HUES64 (cell line): Measurements from ENCODE around the gene SAE1.

ENCODE experiments used
- H3K27ac ChIP-seq: 2 replicates; pipeline ENCODE4 v1.7.0; 2013; ENCODE audit warnings: low read depth, low read length, inconsistent platforms
- H3K27me3 ChIP-seq: 2 replicates; pipeline ENCODE4 v1.6.1; 2013; ENCODE audit warnings: mild to moderate bottlenecking, low read length; ENCODE audit not compliant: insufficient read depth
- H3K36me3 ChIP-seq: 2 replicates; pipeline ENCODE4 v1.6.1; 2013; ENCODE audit warnings: mild to moderate bottlenecking, low read length; ENCODE audit not compliant: insufficient read depth
- H3K4me1 ChIP-seq: 2 replicates; pipeline ENCODE4 v1.6.1; 2013; ENCODE audit warnings: mild to moderate bottlenecking, low read length, moderate library complexity; ENCODE audit not compliant: insufficient read depth
- H3K4me3 ChIP-seq: 2 replicates; pipeline ENCODE4 v1.5.1; 2013; ENCODE audit warnings: mild to moderate bottlenecking, low read length, moderate library complexity
- H3K9ac ChIP-seq: 2 replicates; pipeline ENCODE4 v1.6.1; 2013; ENCODE audit warnings: mild to moderate bottlenecking, low read depth, low read length
- H3K9me3 ChIP-seq: 2 replicates; pipeline ENCODE4 v1.6.1; 2013; ENCODE audit warnings: low read depth, low read length; ENCODE audit not compliant: insufficient read depth
- WGBS: fragments of 150-250, 120-280 bp; methylation state at CpG from one replicate; pipeline ENCODE4 v1.1.7; 2013; ENCODE audit warnings: missing lambda C conversion rate; 5-methylcytosine and 5-hydroxymethylcytosine counted together

The SAE1 gene

DNA sequence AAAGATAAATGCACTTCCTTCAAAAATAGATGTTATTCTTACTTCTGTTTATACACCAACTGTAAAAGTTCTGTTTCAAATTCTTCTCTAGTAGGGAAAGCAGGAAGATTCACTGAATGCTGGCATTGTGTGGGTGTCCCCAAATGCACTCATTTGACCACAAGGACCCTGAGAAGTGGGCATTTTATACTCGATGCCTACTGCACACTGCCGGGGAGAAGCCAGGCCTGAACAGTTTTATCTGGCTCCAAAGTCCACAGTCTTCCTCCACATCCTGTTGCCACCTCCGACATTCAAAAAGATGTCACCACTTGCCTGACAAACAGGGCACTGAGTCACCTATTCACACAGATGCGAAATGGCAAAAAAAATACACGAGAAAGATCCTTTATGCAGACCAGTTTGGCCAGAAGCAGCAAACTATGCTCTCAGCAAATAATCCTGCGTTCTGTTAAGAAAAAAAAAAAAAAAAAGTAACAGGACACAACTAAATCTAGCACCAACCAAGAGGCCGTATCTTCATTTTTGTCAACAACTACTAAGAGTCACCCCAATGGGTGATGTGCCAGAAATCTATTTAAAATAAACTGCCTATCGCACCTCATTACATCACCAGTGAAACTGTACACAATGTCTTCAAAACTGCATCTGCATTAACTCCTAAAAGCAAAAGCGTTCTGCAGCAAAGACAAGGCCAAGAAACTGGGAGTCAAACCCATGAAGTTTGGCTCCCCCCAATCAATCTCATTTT lies 23.3 kb upstream of the SAE1 start:
- Histone ChIP-seq H3K36me3 (peaks cover 37% of the 10 kb centered on the region), H3K27me3 (no peaks in the 10 kb centered on the region), H3K4me3 (no peak overlapping the region), H3K4me1 (peaks cover 35% of the 10 kb centered on the region), H3K9me3 (no peaks in the 10 kb centered on the region), H3K27ac (no peak overlapping the region), H3K9ac (no peak overlapping the region)
- 89% methylated on average over 9 of the region's 9 CpGs for WGBS

DNA sequence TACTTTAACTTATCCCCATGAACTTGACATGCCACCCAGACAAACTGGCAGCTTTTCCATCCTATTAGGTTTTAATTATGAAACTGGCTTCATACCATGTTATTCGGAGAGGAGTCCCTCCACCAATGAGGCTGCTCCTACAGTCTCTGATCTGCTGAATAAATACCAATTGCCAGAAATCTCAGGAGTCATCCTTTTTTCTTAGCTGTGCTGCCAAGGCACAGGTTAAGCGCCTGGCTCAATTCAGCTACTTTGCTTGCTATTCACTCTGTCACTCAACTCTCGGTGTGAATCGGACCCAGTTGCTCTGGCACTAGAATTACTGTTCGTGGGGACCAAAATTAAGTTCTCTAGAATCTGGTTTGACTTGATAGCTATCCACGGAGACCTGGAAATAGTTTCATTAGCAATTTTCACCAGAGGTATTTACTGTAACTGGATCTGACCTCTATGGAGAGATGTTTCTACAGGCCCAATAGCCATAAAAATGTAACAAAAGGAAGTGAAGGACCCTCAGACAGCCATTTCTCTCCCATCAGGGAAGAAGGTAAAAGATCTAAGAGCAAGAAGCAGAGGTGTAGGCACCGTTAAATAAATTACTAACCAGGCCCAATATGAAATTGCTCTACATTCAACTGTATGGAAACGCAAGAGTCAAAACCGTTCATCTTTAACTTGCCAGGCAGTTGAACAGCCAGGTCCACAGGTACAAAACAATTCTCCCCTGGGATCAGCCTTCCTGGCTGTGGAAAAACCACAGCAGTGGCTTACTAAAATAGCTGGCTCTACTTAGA lies 22.5 kb upstream of the SAE1 start:
- Histone ChIP-seq H3K4me1 (peaks cover 35% of the 10 kb centered on the region), H3K9ac (peak overlapping the region; percentile 98; the same call in 1 of the 2 replicates), H3K36me3 (peaks cover 37% of the 10 kb centered on the region), H3K27me3 (no peaks in the 10 kb centered on the region), H3K9me3 (no peaks in the 10 kb centered on the region), H3K4me3 (peak overlapping the region; percentile 8; the same call in 1 of the 2 replicates), H3K27ac (peak overlapping the region; percentile 99)
- WGBS = 76% methylated on average over 9 of the region's 9 CpGs

DNA sequence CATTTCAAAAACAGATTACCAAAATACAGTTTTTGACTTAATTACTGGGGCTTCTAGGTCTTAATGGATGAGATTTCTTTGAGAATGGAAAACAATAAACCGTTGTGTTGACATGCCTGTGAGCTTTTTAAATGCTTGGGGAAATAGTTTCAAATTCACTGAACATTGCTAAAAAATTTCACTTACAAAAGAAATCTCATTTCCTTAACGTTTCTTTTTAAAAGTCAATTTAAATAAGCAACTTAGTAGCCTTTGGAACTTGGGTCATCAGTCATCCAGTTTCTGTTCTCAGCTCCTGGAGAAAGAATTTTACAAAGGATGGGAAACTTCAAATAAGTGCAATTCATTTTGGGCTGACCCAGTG lies 21.5 kb upstream of the SAE1 start:
- peaks cover 40% of the 10 kb centered on the region for H3K4me1 ChIP-seq
- H3K36me3 ChIP-seq = peaks cover 37% of the 10 kb centered on the region
- H3K27me3 ChIP-seq = no peaks in the 10 kb centered on the region
- peak overlapping the region; percentile 98 for H3K9ac ChIP-seq
- 8% methylated on average over 2 of the region's 2 CpGs for WGBS
- peak overlapping the region; percentile 75 for H3K4me3 ChIP-seq
- H3K9me3 ChIP-seq = no peaks in the 10 kb centered on the region
- H3K27ac ChIP-seq = peak overlapping the region; percentile 99

DNA sequence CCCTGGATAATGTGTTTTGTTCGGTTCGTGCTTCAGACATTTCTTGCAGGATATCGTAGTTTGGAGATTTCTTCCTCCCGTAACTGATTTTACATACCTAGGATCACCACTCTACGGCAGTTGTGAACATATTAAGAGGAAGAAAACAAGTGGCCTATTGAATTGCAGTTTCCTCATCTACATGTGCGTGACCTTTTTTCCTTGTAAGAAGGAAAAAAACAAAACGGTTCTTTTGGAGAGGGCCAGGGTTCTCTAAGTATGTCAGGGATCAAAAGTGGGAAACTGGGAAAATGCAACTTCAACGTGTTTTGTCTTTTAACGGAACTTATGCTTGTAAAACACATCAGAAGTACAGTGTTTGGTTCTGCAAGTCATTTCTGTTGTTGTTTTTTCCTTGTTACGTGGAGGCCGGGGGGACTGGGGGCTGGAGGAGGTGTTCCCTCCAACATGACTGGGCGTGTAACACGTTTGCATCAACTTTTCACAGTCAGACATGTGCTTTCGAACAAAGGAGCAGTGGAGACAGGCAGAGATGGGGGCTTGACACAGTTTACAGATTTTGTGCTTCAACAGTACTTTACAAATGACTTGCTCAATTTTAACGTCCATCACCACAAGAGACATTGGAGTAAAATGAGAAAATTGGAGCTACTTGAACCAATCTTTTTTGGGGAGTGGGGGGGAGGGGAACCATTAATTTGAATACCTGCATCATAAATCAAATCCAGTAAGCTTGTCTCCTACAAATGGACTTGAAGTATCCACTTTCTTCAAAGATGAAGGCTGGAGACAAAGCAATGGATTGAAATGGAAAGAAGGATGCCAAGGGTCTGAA lies 20.9 kb upstream of the SAE1 start:
- Histone ChIP-seq H3K9me3 (no peaks in the 10 kb centered on the region), H3K27ac (peak overlapping the region; percentile 99), H3K9ac (peak overlapping the region; percentile 98), H3K27me3 (no peaks in the 10 kb centered on the region), H3K36me3 (peaks cover 31% of the 10 kb centered on the region), H3K4me3 (peak overlapping the region; percentile 75), H3K4me1 (peaks cover 40% of the 10 kb centered on the region)
- 13% methylated on average over 14 of the region's 15 CpGs for WGBS

DNA sequence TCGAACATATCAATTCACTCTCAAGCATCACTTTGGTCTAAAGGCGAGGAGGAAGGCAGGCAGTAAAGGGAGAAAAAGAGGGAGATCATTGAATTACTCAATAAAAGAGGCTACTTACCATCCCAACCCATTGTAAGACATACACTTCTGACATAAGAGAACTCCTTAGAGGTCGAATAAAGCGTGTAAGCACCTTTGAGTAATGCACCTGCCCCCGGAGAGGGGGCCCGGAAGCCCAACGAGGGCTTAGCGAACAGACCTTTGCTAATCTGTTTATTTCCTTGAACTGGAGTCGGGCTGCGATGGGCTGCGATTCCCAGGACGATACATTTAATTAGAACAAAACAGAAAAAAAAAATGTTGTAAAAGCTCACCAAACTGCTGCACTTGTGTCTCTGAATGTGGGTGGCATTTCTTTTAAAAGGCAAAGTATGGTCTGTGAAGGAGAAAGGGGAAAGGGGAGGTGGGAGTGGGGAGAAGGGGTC lies 20.1 kb upstream of the SAE1 start:
- H3K27ac ChIP-seq = peak overlapping the region; percentile 99
- H3K27me3 ChIP-seq = no peaks in the 10 kb centered on the region
- H3K9me3 ChIP-seq = no peaks in the 10 kb centered on the region
- peaks cover 40% of the 10 kb centered on the region for H3K4me1 ChIP-seq
- H3K4me3 ChIP-seq = peak overlapping the region; percentile 75
- peak overlapping the region; percentile 98 for H3K9ac ChIP-seq
- peaks cover 25% of the 10 kb centered on the region for H3K36me3 ChIP-seq
- WGBS = under 1% methylated on average over 9 of the region's 12 CpGs

DNA sequence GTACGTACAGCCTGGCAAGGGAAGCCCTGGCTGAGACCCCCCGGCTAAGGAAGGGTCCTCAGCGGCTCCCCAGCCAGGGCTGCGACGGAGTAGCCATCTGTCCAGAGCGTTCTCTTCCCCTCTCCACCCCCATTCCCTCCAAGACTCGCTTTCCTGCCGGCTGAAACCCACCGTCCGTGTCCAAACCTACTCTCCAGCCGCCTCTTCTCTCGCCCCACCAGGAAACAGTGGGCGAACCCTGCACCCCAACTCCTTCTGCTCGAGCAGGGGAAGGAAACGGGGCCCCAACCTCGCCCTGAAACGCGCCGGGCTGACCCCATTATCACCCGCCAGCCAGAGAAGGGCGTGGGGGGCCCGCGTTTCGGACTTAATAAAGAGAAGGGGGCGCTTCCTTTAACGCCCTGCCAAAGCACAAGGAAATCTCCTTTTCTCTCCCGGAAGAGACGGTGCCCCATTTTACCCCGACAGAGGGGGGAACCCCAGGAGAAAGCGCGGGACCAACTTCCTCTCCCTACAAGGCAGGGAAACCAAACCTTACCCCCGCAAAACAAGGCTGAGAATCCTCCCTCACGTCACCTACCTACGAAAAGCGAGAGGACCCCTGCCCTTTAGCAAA lies 19.5 kb upstream of the SAE1 start:
- Histone ChIP-seq H3K4me1 (peaks cover 40% of the 10 kb centered on the region), H3K36me3 (peaks cover 21% of the 10 kb centered on the region), H3K4me3 (peak overlapping the region; percentile 75), H3K27ac (peak overlapping the region; percentile 99), H3K27me3 (no peaks in the 10 kb centered on the region), H3K9ac (peak overlapping the region; percentile 98), H3K9me3 (no peaks in the 10 kb centered on the region)
- 0% methylated on average over 35 of the region's 35 CpGs for WGBS

DNA sequence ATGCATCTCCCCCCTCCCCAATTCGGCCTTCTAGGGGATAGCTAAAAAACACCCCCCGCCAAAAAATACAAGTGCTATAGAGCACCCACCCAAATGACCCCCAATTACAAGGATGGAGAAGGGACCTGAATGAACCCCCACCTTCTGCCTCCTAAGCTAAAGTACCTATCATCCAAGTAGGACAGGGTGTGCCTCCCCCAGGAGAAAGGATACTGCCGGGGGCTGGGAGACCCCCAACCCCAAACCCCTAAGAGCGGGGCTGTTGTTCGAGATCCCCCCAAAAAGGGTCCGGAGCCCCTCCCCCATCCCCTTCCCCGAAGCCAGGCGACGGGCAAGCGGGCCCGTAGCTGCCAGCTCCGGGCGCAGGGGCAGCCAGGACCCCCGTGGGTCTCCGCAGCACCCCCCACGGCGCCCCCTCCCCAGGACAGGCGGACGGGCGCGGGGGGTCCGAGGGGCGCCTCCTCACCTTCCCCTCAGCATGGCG lies 18.9 kb upstream of the SAE1 start:
- peaks cover 40% of the 10 kb centered on the region for H3K4me1 ChIP-seq
- peak overlapping the region; percentile 99 for H3K27ac ChIP-seq
- WGBS = 0% methylated on average over 24 of the region's 24 CpGs

DNA sequence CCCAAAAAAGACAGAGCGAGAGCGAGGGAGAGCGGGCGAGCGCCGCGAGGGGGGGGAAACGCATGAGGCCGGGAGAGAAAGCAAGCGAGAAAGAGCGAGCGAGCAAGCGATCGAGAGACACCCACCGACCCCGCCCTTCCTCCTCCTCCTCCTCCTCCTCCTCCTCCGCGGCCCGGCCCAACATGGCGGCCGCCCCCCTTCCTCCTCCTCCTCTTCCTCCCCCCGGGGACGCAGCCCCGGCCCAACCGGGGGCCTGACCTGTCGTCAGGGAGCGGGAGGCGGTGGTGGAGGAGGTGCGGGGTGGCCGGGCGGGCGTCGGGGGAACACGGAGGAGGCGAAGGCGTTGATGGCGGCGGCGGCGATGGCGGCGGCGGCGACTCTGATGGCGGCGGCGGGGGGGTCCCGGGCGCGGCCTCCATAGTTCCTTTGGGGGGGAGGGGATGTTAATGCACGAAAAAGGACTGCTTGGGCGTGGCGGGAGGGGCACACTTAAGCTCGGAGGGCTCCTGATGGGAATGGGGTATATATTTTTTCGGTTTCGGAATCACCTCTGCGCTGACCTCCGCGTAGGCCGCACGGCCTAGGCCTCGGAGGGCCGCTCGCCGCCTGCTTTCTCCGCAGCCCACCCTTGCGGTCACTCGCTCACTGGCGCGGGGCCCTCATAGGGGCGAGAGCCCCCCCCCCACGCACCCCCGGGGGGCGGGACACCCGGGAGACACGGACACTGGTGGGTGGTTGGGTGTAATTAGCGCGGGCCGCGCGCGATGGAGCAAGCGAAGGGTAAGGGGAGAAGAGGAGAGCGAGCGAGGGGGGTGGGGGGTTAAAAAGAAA lies 18.3 kb upstream of the SAE1 start:
- peak overlapping the region; percentile 98 for H3K9ac ChIP-seq
- no peaks in the 10 kb centered on the region for H3K9me3 ChIP-seq
- H3K4me1 ChIP-seq = peaks cover 36% of the 10 kb centered on the region
- WGBS = under 1% methylated on average over 74 of the region's 85 CpGs
- peak overlapping the region; percentile 75 for H3K4me3 ChIP-seq
- peak overlapping the region; percentile 99 for H3K27ac ChIP-seq
- H3K36me3 ChIP-seq = peaks cover 11% of the 10 kb centered on the region
- H3K27me3 ChIP-seq = no peaks in the 10 kb centered on the region

More for the DNA sequence above, 18.9 kb upstream of the SAE1 start:
- H3K9me3 ChIP-seq = no peaks in the 10 kb centered on the region
- peaks cover 17% of the 10 kb centered on the region for H3K36me3 ChIP-seq
- H3K27me3 ChIP-seq = no peaks in the 10 kb centered on the region
- H3K9ac ChIP-seq = peak overlapping the region; percentile 98
- peak overlapping the region; percentile 75 for H3K4me3 ChIP-seq

DNA sequence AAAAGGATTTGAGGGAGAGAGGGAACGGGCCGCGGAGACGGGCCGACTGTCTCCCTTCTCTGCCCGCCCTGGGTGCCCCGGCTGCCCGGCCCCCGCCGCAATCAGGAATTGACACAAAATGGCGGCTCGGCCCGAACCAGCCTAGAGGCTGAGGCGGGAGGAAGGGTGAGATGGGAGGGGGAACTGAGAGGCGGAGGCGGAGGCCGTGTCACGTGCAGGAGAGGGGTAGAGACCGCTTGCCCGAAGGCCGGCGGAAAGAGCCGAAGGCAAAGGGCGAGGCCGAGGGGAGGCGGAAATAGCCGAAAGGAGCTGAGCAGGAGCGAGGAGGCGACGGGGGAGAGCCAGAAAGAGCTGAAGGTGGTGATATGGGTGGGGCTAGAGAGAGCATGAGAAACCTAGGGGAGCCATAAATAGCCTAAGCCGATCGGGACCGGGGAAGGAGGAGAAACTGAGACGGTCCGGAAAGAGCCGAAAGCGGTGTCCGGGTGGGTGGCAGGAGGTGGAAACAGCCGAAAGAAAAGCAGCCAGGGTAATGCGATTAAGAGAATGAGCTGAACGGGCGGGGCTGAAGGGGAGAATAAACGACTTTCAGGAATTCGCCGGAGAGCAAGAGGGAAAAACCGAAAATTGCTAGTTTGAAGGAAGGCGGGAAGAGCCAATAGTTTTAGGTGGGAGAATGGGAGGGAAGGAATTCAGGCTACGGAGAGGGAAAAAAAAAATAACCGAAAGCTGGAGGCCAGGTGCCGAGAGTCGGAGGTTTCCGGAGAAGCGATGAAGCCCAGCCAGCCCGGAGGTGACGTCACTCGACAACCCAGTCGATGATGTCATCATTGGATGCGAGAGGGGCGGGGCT lies 17.4 kb upstream of the SAE1 start, which contains the start of gene ZC3H4:
Gene ZC3H4, minus strand, starts transcription at position 780 of the 853 bp plus-strand sequence. CDS start 1,192 bp downstream, outside the sequence.
- Histone ChIP-seq H3K27ac (peak within 1 kb of the TSS; percentile 99), H3K27me3 (no peaks in the 10 kb centered on the region), H3K36me3 (peaks cover 10% of the 10 kb centered on the region), H3K4me3 (peak within 1 kb of the TSS; percentile 75), H3K9ac (peak within 1 kb of the TSS; percentile 98), H3K4me1 (peaks cover 27% of the 10 kb centered on the region), H3K9me3 (no peaks in the 10 kb centered on the region)
- WGBS = under 1% methylated on average over 59 of the region's 59 CpGs
